GM12878 (cell line): Measurements from ENCODE around the gene RFK. TPM values are rescaled to one million over a fixed set of nuclear protein-coding genes. Genes with fewer than 3 reads are reported as not detected.

ENCODE experiments used
- ATAC-seq: fragments of 200-7000 bp; cut with Tn5 transposase; 3 replicates; pipeline ENCODE4 v1.9.1; 2020; ENCODE audit warnings: mild to moderate bottlenecking, moderate library complexity
- BruUV-seq: library from RNA; stranded (reverse); fragments of 400-500 nt; replicated peaks from 2 replicates; lab custom pipeline; 2021; lab: Mats Ljungman, UMichigan
- CTCF ChIA-PET: fragments of 300-600 bp; sonication (Branson Sonifier 250); formaldehyde crosslinking; extraction: SDS; loops from one replicate; lab custom pipeline; 2021; ENCODE audit warnings: inconsistent platforms; lab: Yijun Ruan, JAX
- POLR2A ChIA-PET: fragments of 350-600 bp; formaldehyde crosslinking; extraction: SDS; loops from one replicate; lab custom pipeline; 2021; ENCODE audit warnings: inconsistent platforms; lab: Charles Lee
- RAD21 ChIA-PET: fragments of 300-600 bp; sonication (Branson Sonifier 250); formaldehyde crosslinking; loops from one replicate; lab custom pipeline; 2023; ENCODE audit warnings: antibody characterized with exemption; ENCODE audit not compliant: unreplicated experiment; lab: Charles Lee
- SMC1A ChIA-PET: fragments of 300-600 bp; sonication (Branson Sonifier 250); formaldehyde crosslinking; loops from one replicate; lab custom pipeline; 2023; ENCODE audit not compliant: unreplicated experiment, uncharacterized antibody; lab: Charles Lee
- DNase-seq: peaks from one replicate; pipeline ENCODE4 v3.0.0-alpha.2; 2011; ENCODE audit warnings: low read depth, low spot score
- FAIRE-seq: peaks from 3 replicates; lab custom pipeline; 2011; peaks lifted over from hg19 to GRCh38; lab: Jason Lieb, UNC
- H2AFZ ChIP-seq: 2 replicates; pipeline ENCODE4 v1.6.0; 2011; ENCODE audit warnings: low read depth, low read length, control low read depth; ENCODE audit not compliant: control insufficient read depth
- H3K27ac ChIP-seq: 2 replicates; pipeline ENCODE4 v1.5.1; 2011; ENCODE audit warnings: control low read depth; ENCODE audit not compliant: control insufficient read depth, insufficient read depth
- H3K27me3 ChIP-seq, 2 experiments: replicated peaks in 1 of 2; 2 replicates each; pipeline versions ENCODE4 v1.6.0 to v1.6.1; 2011; ENCODE audit warnings: low read length in 1 of 2; ENCODE audit not compliant: control insufficient read depth in 2 of 2, insufficient read depth in 2 of 2
- H3K36me3 ChIP-seq, 2 experiments: 2 replicates each; pipeline ENCODE4 v1.5.1; 2011; ENCODE audit warnings: low read length in 1 of 2; ENCODE audit not compliant: control insufficient read depth in 2 of 2, insufficient read depth in 2 of 2
- H3K4me1 ChIP-seq: 2 replicates; pipeline ENCODE4 v1.6.1; 2011; ENCODE audit warnings: mild to moderate bottlenecking, low read length, moderate library complexity, mixed read lengths; ENCODE audit not compliant: control insufficient read depth, insufficient read depth
- H3K4me2 ChIP-seq: 2 replicates; pipeline ENCODE4 v1.6.0; 2011; ENCODE audit warnings: control low read depth; ENCODE audit not compliant: control insufficient read depth, insufficient read depth
- H3K4me3 ChIP-seq: fragments of 200-600 bp; sonication (generic); 2 replicates; pipeline ENCODE4 v1.5.1; 2016
- H3K79me2 ChIP-seq: 2 replicates; pipeline ENCODE4 v1.6.0; 2011; ENCODE audit warnings: low read length; ENCODE audit not compliant: control insufficient read depth, insufficient read depth
- H3K9ac ChIP-seq: 2 replicates; pipeline ENCODE4 v1.8.0; 2011; ENCODE audit warnings: low read length, control low read depth, mixed read lengths; ENCODE audit not compliant: control insufficient read depth, insufficient read depth
- H3K9me3 ChIP-seq: replicated peaks from 3 replicates; pipeline ENCODE4 v1.5.1; 2011; ENCODE audit warnings: mild to moderate bottlenecking, low read length; ENCODE audit not compliant: control insufficient read depth, insufficient read depth
- H4K20me1 ChIP-seq: 2 replicates; pipeline ENCODE4 v1.6.0; 2011; ENCODE audit not compliant: control insufficient read depth, insufficient read depth
- BCLAF1 ChIP-seq: fragments of 450-650 bp; IDR thresholded peaks from 2 replicates; pipeline ENCODE4 v1.6.1; 2017; ENCODE audit warnings: antibody characterized with exemption, mild to moderate bottlenecking, moderate library complexity
- CBFB ChIP-seq: IDR thresholded peaks from 2 replicates; pipeline ENCODE4 v1.6.1; 2016; ENCODE audit warnings: antibody characterized with exemption, low read depth
- CREB1 ChIP-seq: IDR thresholded peaks from 2 replicates; pipeline ENCODE4 v1.6.1; 2012; ENCODE audit warnings: low read depth, mild to moderate bottlenecking, inconsistent platforms
- CREM ChIP-seq: IDR thresholded peaks from 2 replicates; pipeline ENCODE4 v1.6.1; 2014; ENCODE audit warnings: antibody characterized with exemption, low read depth
- FOXM1 ChIP-seq: IDR thresholded peaks from 2 replicates; pipeline ENCODE4 v1.6.1; 2012; ENCODE audit warnings: low read depth, mild to moderate bottlenecking, inconsistent platforms, low read length, moderate library complexity
- JUND ChIP-seq: IDR thresholded peaks from 2 replicates; pipeline ENCODE4 v1.6.1; 2012; ENCODE audit warnings: low read depth, mild to moderate bottlenecking, low read length, improper control_type of control experiment, moderate library complexity
- RCOR1 ChIP-seq: conservative IDR thresholded peaks from 2 replicates; pipeline ENCODE4 v1.6.1; 2012; ENCODE audit warnings: low read depth, low read length, improper control_type of control experiment
- RUNX3 ChIP-seq: IDR thresholded peaks from 2 replicates; pipeline ENCODE4 v1.6.1; 2012; ENCODE audit warnings: low read length, inconsistent platforms
- ZNF217 ChIP-seq: fragments of 450-650 bp; IDR thresholded peaks from 2 replicates; pipeline ENCODE4 v1.6.1; 2017; ENCODE audit warnings: antibody characterized with exemption, mild to moderate bottlenecking
- WGBS: methylation state at CpG from one replicate; pipeline ENCODE4 v1.1.6; 2016; ENCODE audit warnings: low lambda C conversion rate; ENCODE audit not compliant: insufficient replicate concordance, insufficient coverage; ENCODE audit errors: missing lambda C conversion rate; 5-methylcytosine and 5-hydroxymethylcytosine counted together
- in situ Hi-C: fragments of 300-500 bp; cut with MboI; formaldehyde crosslinking; loops from 9 replicates; pipeline ENCODE4 v1.14.3; 2018; ENCODE audit warnings: mixed read lengths
- intact Hi-C: fragments of 100-400 bp; cut with micrococcal nuclease; formaldehyde crosslinking; loops from one replicate; pipeline ENCODE4 v1.14.2; 2022; ENCODE audit not compliant: unreplicated experiment
- polyA plus RNA-seq, 11 experiments: library from polyadenylated mRNA; depleted of rRNA in 4 of 11; unstranded in 6 of 11; stranded (reverse) in 5 of 11; fragments of >200 nt; fragmentation: Nextera tagmentation in 4 of 11; fragmentation: Illumina TruSeq in 1 of 11; extraction: Ambion mirVana in 4 of 11; extraction: Trizol in 1 of 11; gene quantifications; 1 replicate in 1 of 11; 2 replicates in 10 of 11; pipeline versions ENCODE4 v1.2.1 to v1.2.3, GENCODE V29; 2011 to 2016; ENCODE audit warnings: inconsistent platforms in 2 of 11, missing spikeins in 2 of 11, low read depth in 1 of 11
- total RNA-seq, 4 experiments: library from RNA; depleted of rRNA in 3 of 4; stranded (reverse); fragments of >200 nt in 3 of 4; fragmentation: Illumina TruSeq in 1 of 4; extraction: Trizol in 1 of 4; gene quantifications; 2 replicates each; pipeline versions ENCODE4 v1.2.1 to v1.2.3, GENCODE V29; 2013 to 2021
- TF ChIP-seq, protein P1 (sequence below): fragments of 450-650 bp; IDR thresholded peaks from 2 replicates; pipeline ENCODE4 v1.6.1; 2018; ENCODE audit warnings: borderline replicate concordance, mild to moderate bottlenecking; ENCODE audit not compliant: partially characterized antibody
- TF ChIP-seq, protein P2 (sequence below): IDR thresholded peaks from 2 replicates; pipeline ENCODE4 v1.6.1; 2011; ENCODE audit warnings: low read depth, mild to moderate bottlenecking, low read length, moderate library complexity, borderline replicate concordance; ENCODE audit errors: extremely low read depth

Gene RFK
- total and polyA plus RNA-seq, 10 of the 15 experiments (the other 5 are each of a cell fraction or from before 2014, with no cell fraction given), result 4.4 to 18.6 (median 11.6) TPM

DNA sequence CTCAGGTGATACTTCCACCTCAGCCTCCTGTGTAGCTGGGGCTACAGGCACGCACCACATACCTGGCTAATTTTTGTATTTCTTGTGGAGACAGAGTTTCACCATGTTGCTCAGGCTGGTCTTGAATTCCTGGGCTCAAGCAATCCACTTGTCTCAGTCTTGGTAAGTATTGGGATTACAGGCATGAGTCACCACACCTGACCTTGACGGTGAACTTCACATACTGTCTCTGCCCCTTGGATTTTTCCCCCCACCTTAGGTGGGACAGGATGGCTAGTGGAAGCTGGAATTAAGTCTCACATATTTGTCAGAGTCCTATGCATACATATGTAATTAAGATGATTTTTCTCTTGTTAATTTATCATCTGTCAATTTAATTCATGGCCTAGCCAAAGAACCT, 20.9 kb upstream of the RFK start (continued):
- TF ChIP-seq, protein P1, sequence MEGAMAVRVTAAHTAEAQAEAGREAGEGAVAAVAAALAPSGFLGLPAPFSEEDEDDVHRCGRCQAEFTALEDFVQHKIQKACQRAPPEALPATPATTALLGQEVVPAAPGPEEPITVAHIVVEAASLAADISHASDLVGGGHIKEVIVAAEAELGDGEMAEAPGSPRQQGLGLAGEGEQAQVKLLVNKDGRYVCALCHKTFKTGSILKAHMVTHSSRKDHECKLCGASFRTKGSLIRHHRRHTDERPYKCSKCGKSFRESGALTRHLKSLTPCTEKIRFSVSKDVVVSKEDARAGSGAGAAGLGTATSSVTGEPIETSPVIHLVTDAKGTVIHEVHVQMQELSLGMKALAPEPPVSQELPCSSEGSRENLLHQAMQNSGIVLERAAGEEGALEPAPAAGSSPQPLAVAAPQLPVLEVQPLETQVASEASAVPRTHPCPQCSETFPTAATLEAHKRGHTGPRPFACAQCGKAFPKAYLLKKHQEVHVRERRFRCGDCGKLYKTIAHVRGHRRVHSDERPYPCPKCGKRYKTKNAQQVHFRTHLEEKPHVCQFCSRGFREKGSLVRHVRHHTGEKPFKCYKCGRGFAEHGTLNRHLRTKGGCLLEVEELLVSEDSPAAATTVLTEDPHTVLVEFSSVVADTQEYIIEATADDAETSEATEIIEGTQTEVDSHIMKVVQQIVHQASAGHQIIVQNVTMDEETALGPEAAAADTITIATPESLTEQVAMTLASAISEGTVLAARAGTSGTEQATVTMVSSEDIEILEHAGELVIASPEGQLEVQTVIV, result no peak
- TF ChIP-seq, all 136 proteins: peak for 0

DNA sequence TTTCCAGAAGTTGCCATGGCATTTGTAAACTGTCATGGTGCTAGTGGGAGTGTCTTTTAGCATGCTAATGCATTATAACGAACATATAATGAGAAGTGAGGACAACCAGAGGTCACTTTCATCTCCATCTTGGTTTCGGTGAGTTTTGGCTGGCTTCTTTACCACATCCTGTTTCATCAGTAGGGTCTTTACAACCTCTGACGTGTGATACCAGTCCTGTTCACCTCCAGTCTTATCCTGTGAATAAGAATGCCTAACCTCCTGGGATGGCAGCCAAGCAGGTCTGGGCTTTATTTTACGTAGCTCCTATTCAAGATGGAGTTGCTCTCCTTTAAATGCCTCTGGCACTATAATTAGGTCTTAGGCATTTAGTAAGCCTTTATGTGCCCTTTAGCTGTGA, 20.4 kb upstream of the RFK start:
- no peak overlapping the region for H3K27ac ChIP-seq
- FAIRE-seq, result no peak
- CTCF ChIA-PET, result interaction anchor here (0.7 kb wide), 1 partner anchor 44 kb away, joined by 3 read pairs; no protein-coding TSS in a partner anchor
- 0 out of 2 replicates have a peak, but pooled peaks have one; percentile 49 for TF ChIP-seq CBFB
- TF ChIP-seq ZNF217, result no peak
- no peak for TF ChIP-seq FOXM1
- TF ChIP-seq RCOR1, result no peak
- TF ChIP-seq CREM, result peak; percentile 56; the same call in 1 of the 2 replicates
- peak; percentile 71 for TF ChIP-seq CREB1
- TF ChIP-seq, protein P2, sequence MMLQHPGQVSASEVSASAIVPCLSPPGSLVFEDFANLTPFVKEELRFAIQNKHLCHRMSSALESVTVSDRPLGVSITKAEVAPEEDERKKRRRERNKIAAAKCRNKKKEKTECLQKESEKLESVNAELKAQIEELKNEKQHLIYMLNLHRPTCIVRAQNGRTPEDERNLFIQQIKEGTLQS, result no peak
- TF ChIP-seq RUNX3, result peak; percentile 81
- no peak for TF ChIP-seq BCLAF1
- no peak for TF ChIP-seq JUND

More for the DNA sequence above, 20.4 kb upstream of the RFK start:
- Histone ChIP-seq H3K79me2 (no peaks in the 10 kb centered on the region), H3K9me3 (peaks cover 7% of the 10 kb centered on the region), H3K4me3 (no peak overlapping the region), H4K20me1 (no peaks in the 10 kb centered on the region), H3K4me1 (peaks cover 13% of the 10 kb centered on the region; the same call in 1 of the 2 replicates), H3K27me3 (no peaks in the 10 kb centered on the region), H2AFZ (no peak overlapping the region), H3K9ac (no peak overlapping the region), H3K4me2 (no peak overlapping the region), H3K36me3 (no peaks in the 10 kb centered on the region)
- no TSS peak for BruUV-seq
- ChIA-PET RAD21 (no interaction called here), SMC1A (interaction anchor here (0.8 kb wide), 1 partner anchor 10 kb away, joined by 3 read pairs; no protein-coding TSS in a partner anchor), POLR2A (no interaction called here)
- DNase-seq (peak; percentile 48), ATAC-seq (peak; percentile 88)
- in situ Hi-C loops, result no loop called here
- intact Hi-C loops, result loop anchor here (2.0 kb wide), 1 partner anchor 24 kb away; no protein-coding TSS in a partner anchor
- 26% methylated on average over 4 of the region's 4 CpGs for WGBS
